Vagina (tissue), 2 donors: ENCODE results near the gene PGLYRP4.

Source experiments
- CTCF ChIP-seq, 3 experiments: fragments of 450-650 bp in 2 of 3; fragments of 200-600 bp in 1 of 3; sonication (generic) in 1 of 3; IDR thresholded peaks; one replicate each; pipeline ENCODE4 v1.5.1; 2017 to 2019; ENCODE audit warnings: antibody characterized with exemption in 3 of 3, mild to moderate bottlenecking in 2 of 3, moderate library complexity in 2 of 3
- POLR2AphosphoS5 ChIP-seq, 2 donors: sonication (generic); formaldehyde crosslinking; IDR thresholded peaks; one replicate each; pipeline ENCODE4 v1.9.0; 2017; ENCODE audit warnings: antibody characterized with exemption in 2 of 2, mild to moderate bottlenecking in 2 of 2, low read depth in 1 of 2; ENCODE audit not compliant: insufficient read depth in 1 of 2

GRCh38 chr1:153361480-153362109 lies 13.0 kb upstream of the PGLYRP4 start:
- no peak for TF ChIP-seq POLR2AphosphoS5 (IDR thresholded peaks at IDR 0.05; ENCODE audit: insufficient read depth in 1 of 2, low read depth in 1 of 2)
- TF ChIP-seq CTCF (IDR thresholded peaks at IDR 0.05), result no peak
